Neutrophil (primary cell): ENCODE data around the gene SLIT3.

Experiments used
- H3K27ac ChIP-seq: fragments of 200-600 bp; sonication (generic); 2 replicates; pipeline ENCODE4 v1.5.1; 2016; ENCODE audit warnings: mild to moderate bottlenecking, moderate library complexity
- H3K27me3 ChIP-seq: fragments of 200-600 bp; sonication (generic); 2 replicates; pipeline ENCODE4 v1.6.0; 2016; ENCODE audit warnings: mild to moderate bottlenecking
- H3K36me3 ChIP-seq: fragments of 200-600 bp; sonication (generic); 2 replicates; pipeline ENCODE4 v1.5.1; 2017
- H3K4me1 ChIP-seq, 2 experiments: fragments of 200-600 bp in 1 of 2; sonication (generic) in 1 of 2; 1 replicate in 1 of 2; 2 replicates in 1 of 2; pipeline versions ENCODE4 v1.5.1 to v1.6.1; 2013 to 2016; ENCODE audit warnings: low read depth in 1 of 2, low read length in 1 of 2, mild to moderate bottlenecking in 1 of 2, moderate library complexity in 1 of 2; ENCODE audit not compliant: control insufficient read depth in 1 of 2, insufficient read depth in 1 of 2
- H3K4me3 ChIP-seq, 2 experiments: fragments of 200-600 bp in 1 of 2; sonication (generic) in 1 of 2; 1 replicate in 1 of 2; 2 replicates in 1 of 2; pipeline ENCODE4 v1.5.1; 2013 to 2016; ENCODE audit warnings: low read depth in 1 of 2, low read length in 1 of 2, mild to moderate bottlenecking in 1 of 2, moderate library complexity in 1 of 2
- H3K9me3 ChIP-seq: fragments of 200-600 bp; sonication (generic); 2 replicates; pipeline ENCODE4 v1.5.1; 2016
- CTCF ChIP-seq: fragments of 200-600 bp; sonication (generic); IDR thresholded peaks from 2 replicates; pipeline ENCODE4 v1.5.1; 2016; ENCODE audit warnings: antibody characterized with exemption

The SLIT3 gene

GRCh38 chr5:168659286-168659847 lies 641.6 kb downstream of the SLIT3 start:
- Histone ChIP-seq H3K4me1 (no peaks in the 10 kb centered on the region), H3K27me3 (peaks cover 6% of the 10 kb centered on the region), H3K36me3 (no peaks in the 10 kb centered on the region), H3K9me3 (no peaks in the 10 kb centered on the region), H3K4me3 (no peak overlapping the region), H3K27ac (no peak overlapping the region)
- no peak for TF ChIP-seq CTCF

- no peaks in the 10 kb centered on the region for H3K9me3 ChIP-seq
- H3K4me3 ChIP-seq, result no peak overlapping the region
- H3K36me3 ChIP-seq, result no peaks in the 10 kb centered on the region
- TF ChIP-seq CTCF, result no peak
- H3K4me1 ChIP-seq, result no peaks in the 10 kb centered on the region
- H3K27me3 ChIP-seq, result peaks cover 3% of the 10 kb centered on the region
- no peak overlapping the region for H3K27ac ChIP-seq
Measured at GRCh38 chr5:168658394-168658793, 642.5 kb downstream of the SLIT3 start.

- H3K4me1 ChIP-seq, result no peaks in the 10 kb centered on the region
- no peak overlapping the region for H3K27ac ChIP-seq
- no peaks in the 10 kb centered on the region for H3K27me3 ChIP-seq
- TF ChIP-seq CTCF, result no peak
- H3K4me3 ChIP-seq, result no peak overlapping the region
- no peaks in the 10 kb centered on the region for H3K36me3 ChIP-seq
- H3K9me3 ChIP-seq, result no peaks in the 10 kb centered on the region
Measured at GRCh38 chr5:168656633-168657032, 644.3 kb downstream of the SLIT3 start.

GRCh38 chr5:168655316-168655715 lies 645.6 kb downstream of the SLIT3 start:
- Histone ChIP-seq H3K9me3 (no peaks in the 10 kb centered on the region), H3K27me3 (no peaks in the 10 kb centered on the region), H3K4me3 (no peak overlapping the region), H3K27ac (no peak overlapping the region), H3K4me1 (no peaks in the 10 kb centered on the region), H3K36me3 (no peaks in the 10 kb centered on the region)
- no peak for TF ChIP-seq CTCF

- Histone ChIP-seq H3K4me3 (no peak overlapping the region), H3K4me1 (no peaks in the 10 kb centered on the region), H3K27ac (no peak overlapping the region), H3K9me3 (no peaks in the 10 kb centered on the region), H3K36me3 (no peaks in the 10 kb centered on the region), H3K27me3 (no peaks in the 10 kb centered on the region)
- no peak for TF ChIP-seq CTCF
Measured at GRCh38 chr5:168654211-168654721, 646.7 kb downstream of the SLIT3 start.
